HEK293 (cell line): Measurements from ENCODE around the gene LRRC51.

ENCODE experiments used
- IKZF3 ChIP-seq: fragments of 450-650 bp; IDR thresholded peaks from 2 replicates; pipeline ENCODE4 v1.5.0; 2018; ENCODE audit warnings: missing biosample characterization, mild to moderate bottlenecking, missing genetic modification characterization, moderate library complexity
- SP7 ChIP-seq: fragments of 450-650 bp; formaldehyde crosslinking; IDR thresholded peaks from 2 replicates; pipeline ENCODE4 v1.5.1; 2016; ENCODE audit warnings: missing biosample characterization, missing genetic modification characterization
- YY2 ChIP-seq: fragments of 450-650 bp; formaldehyde crosslinking; IDR thresholded peaks from 2 replicates; pipeline ENCODE4 v1.5.1; 2016; ENCODE audit warnings: missing biosample characterization, missing genetic modification characterization
- ZBTB20 ChIP-seq: fragments of 450-650 bp; formaldehyde crosslinking; IDR thresholded peaks from 2 replicates; pipeline ENCODE4 v1.5.1; 2016; ENCODE audit warnings: missing biosample characterization, missing genetic modification characterization
- ZBTB7A ChIP-seq: fragments of 450-650 bp; formaldehyde crosslinking; IDR thresholded peaks from 2 replicates; pipeline ENCODE4 v1.5.1; 2016; ENCODE audit warnings: low read depth, missing biosample characterization, missing genetic modification characterization
- ZFHX2 ChIP-seq: fragments of 450-650 bp; formaldehyde crosslinking; conservative IDR thresholded peaks from 2 replicates; pipeline ENCODE4 v1.5.1; 2016; ENCODE audit warnings: missing biosample characterization, missing genetic modification characterization
- ZFP69B ChIP-seq: fragments of 450-650 bp; formaldehyde crosslinking; IDR thresholded peaks from 2 replicates; pipeline ENCODE4 v1.5.1; 2016; ENCODE audit warnings: missing biosample characterization, missing genetic modification characterization
- ZNF112 ChIP-seq: fragments of 450-650 bp; formaldehyde crosslinking; IDR thresholded peaks from 2 replicates; pipeline ENCODE4 v1.5.0; 2017; ENCODE audit warnings: missing biosample characterization, missing genetic modification characterization
- ZNF132 ChIP-seq: fragments of 450-650 bp; formaldehyde crosslinking; IDR thresholded peaks from 2 replicates; pipeline ENCODE4 v1.5.1; 2017; ENCODE audit warnings: missing biosample characterization, missing genetic modification characterization, borderline replicate concordance
- ZNF174 ChIP-seq: fragments of 450-650 bp; formaldehyde crosslinking; IDR thresholded peaks from 2 replicates; pipeline ENCODE4 v1.5.0; 2017; ENCODE audit warnings: missing biosample characterization, mild to moderate bottlenecking, missing genetic modification characterization
- ZNF214 ChIP-seq: fragments of 450-650 bp; formaldehyde crosslinking; IDR thresholded peaks from 2 replicates; pipeline ENCODE4 v1.5.1; 2017; ENCODE audit warnings: missing biosample characterization, mild to moderate bottlenecking, missing genetic modification characterization, borderline replicate concordance
- ZNF221 ChIP-seq: fragments of 450-650 bp; formaldehyde crosslinking; IDR thresholded peaks from 2 replicates; pipeline ENCODE4 v1.5.1; 2017; ENCODE audit warnings: missing biosample characterization, missing genetic modification characterization, borderline replicate concordance
- ZNF311 ChIP-seq: fragments of 450-650 bp; formaldehyde crosslinking; IDR thresholded peaks from 2 replicates; pipeline ENCODE4 v1.5.1; 2017; ENCODE audit warnings: missing biosample characterization, missing genetic modification characterization, borderline replicate concordance
- ZNF366 ChIP-seq: fragments of 450-650 bp; formaldehyde crosslinking; conservative IDR thresholded peaks from 2 replicates; pipeline ENCODE4 v1.5.1; 2016; ENCODE audit warnings: missing biosample characterization, missing genetic modification characterization
- ZNF510 ChIP-seq: fragments of 450-650 bp; formaldehyde crosslinking; IDR thresholded peaks from 2 replicates; pipeline ENCODE4 v1.5.1; 2018; ENCODE audit warnings: mild to moderate bottlenecking, missing genetic modification characterization, missing biosample characterization; ENCODE audit not compliant: insufficient replicate concordance
- ZNF548 ChIP-seq: fragments of 450-650 bp; formaldehyde crosslinking; IDR thresholded peaks from 2 replicates; pipeline ENCODE4 v1.5.1; 2016; ENCODE audit warnings: missing biosample characterization, missing genetic modification characterization
- ZNF549 ChIP-seq: fragments of 450-650 bp; IDR thresholded peaks from 2 replicates; pipeline ENCODE4 v1.5.1; 2018; ENCODE audit warnings: missing biosample characterization, missing genetic modification characterization, mild to moderate bottlenecking, inconsistent platforms, moderate library complexity
- ZNF571 ChIP-seq: fragments of 450-650 bp; formaldehyde crosslinking; IDR thresholded peaks from 2 replicates; pipeline ENCODE4 v1.5.0; 2017; ENCODE audit warnings: missing biosample characterization, missing genetic modification characterization
- ZNF596 ChIP-seq: fragments of 450-650 bp; IDR thresholded peaks from 2 replicates; pipeline ENCODE4 v1.5.0; 2018; ENCODE audit warnings: missing biosample characterization, mild to moderate bottlenecking, missing genetic modification characterization, moderate library complexity
- ZNF600 ChIP-seq: fragments of 450-650 bp; formaldehyde crosslinking; IDR thresholded peaks from 2 replicates; pipeline ENCODE4 v1.5.1; 2016; ENCODE audit warnings: missing biosample characterization, missing genetic modification characterization
- ZNF621 ChIP-seq: fragments of 450-650 bp; formaldehyde crosslinking; IDR thresholded peaks from 2 replicates; pipeline ENCODE4 v1.5.1; 2017; ENCODE audit warnings: missing biosample characterization, missing genetic modification characterization
- ZNF629 ChIP-seq: fragments of 450-650 bp; formaldehyde crosslinking; IDR thresholded peaks from 2 replicates; pipeline ENCODE4 v1.5.1; 2017; ENCODE audit warnings: missing biosample characterization, missing genetic modification characterization
- ZNF701 ChIP-seq: fragments of 450-650 bp; formaldehyde crosslinking; IDR thresholded peaks from 2 replicates; pipeline ENCODE4 v1.5.1; 2016; ENCODE audit warnings: missing biosample characterization, missing genetic modification characterization
- ZNF785 ChIP-seq: fragments of 450-650 bp; formaldehyde crosslinking; IDR thresholded peaks from 2 replicates; pipeline ENCODE4 v1.5.1; 2016; ENCODE audit warnings: missing biosample characterization, missing genetic modification characterization
- ZNF791 ChIP-seq: fragments of 450-650 bp; formaldehyde crosslinking; IDR thresholded peaks from 2 replicates; pipeline ENCODE4 v1.5.1; 2016; ENCODE audit warnings: missing biosample characterization, missing genetic modification characterization
- ZSCAN5A ChIP-seq: fragments of 450-650 bp; formaldehyde crosslinking; IDR thresholded peaks from 2 replicates; pipeline ENCODE4 v1.5.1; 2016; ENCODE audit warnings: missing biosample characterization, missing genetic modification characterization
- TF ChIP-seq, protein P1 (sequence below): fragments of 450-650 bp; formaldehyde crosslinking; IDR thresholded peaks from 2 replicates; pipeline ENCODE4 v1.5.1; 2016; ENCODE audit warnings: missing biosample characterization, missing genetic modification characterization
- TF ChIP-seq, protein P2 (sequence below): fragments of 450-650 bp; IDR thresholded peaks from 2 replicates; pipeline ENCODE4 v1.5.1; 2018; ENCODE audit warnings: missing biosample characterization, missing genetic modification characterization
- TF ChIP-seq, protein P3 (sequence below): fragments of 450-650 bp; formaldehyde crosslinking; IDR thresholded peaks from 2 replicates; pipeline ENCODE4 v1.5.0; 2017; ENCODE audit warnings: missing biosample characterization, missing genetic modification characterization, borderline replicate concordance
- TF ChIP-seq, protein P4 (sequence below): fragments of 450-650 bp; formaldehyde crosslinking; IDR thresholded peaks from 2 replicates; pipeline ENCODE4 v1.5.1; 2017; ENCODE audit warnings: missing biosample characterization, mild to moderate bottlenecking, missing genetic modification characterization, moderate library complexity

Gene LRRC51

GRCh38 chr11:72080326-72081183, at the start of gene LRRC51, which contains the start of gene NUMA1 (continued):
- TF ChIP-seq, protein P1, sequence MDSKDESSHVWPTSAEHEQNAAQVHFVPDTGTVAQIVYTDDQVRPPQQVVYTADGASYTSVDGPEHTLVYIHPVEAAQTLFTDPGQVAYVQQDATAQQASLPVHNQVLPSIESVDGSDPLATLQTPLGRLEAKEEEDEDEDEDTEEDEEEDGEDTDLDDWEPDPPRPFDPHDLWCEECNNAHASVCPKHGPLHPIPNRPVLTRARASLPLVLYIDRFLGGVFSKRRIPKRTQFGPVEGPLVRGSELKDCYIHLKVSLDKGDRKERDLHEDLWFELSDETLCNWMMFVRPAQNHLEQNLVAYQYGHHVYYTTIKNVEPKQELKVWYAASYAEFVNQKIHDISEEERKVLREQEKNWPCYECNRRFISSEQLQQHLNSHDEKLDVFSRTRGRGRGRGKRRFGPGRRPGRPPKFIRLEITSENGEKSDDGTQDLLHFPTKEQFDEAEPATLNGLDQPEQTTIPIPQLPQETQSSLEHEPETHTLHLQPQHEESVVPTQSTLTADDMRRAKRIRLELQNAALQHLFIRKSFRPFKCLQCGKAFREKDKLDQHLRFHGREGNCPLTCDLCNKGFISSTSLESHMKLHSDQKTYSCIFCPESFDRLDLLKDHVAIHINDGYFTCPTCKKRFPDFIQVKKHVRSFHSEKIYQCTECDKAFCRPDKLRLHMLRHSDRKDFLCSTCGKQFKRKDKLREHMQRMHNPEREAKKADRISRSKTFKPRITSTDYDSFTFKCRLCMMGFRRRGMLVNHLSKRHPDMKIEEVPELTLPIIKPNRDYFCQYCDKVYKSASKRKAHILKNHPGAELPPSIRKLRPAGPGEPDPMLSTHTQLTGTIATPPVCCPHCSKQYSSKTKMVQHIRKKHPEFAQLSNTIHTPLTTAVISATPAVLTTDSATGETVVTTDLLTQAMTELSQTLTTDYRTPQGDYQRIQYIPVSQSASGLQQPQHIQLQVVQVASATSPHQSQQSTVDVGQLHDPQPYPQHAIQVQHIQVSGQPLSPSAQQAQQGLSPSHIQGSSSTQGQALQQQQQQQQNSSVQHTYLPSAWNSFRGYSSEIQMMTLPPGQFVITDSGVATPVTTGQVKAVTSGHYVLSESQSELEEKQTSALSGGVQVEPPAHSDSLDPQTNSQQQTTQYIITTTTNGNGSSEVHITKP (tag by site-specific recombination): peak; percentile 99
- TF ChIP-seq ZNF132 (tag by site-specific recombination): no peak
- no peak for TF ChIP-seq ZNF701
- no peak for TF ChIP-seq ZNF596 (tag by site-specific recombination)
- TF ChIP-seq ZNF548: no peak
- TF ChIP-seq ZSCAN5A (tag by site-specific recombination): no peak
- no peak for TF ChIP-seq ZNF221 (tag by site-specific recombination)
- no peak for TF ChIP-seq ZNF785 (tag by site-specific recombination)
- no peak for TF ChIP-seq ZNF311 (tag by site-specific recombination)
- TF ChIP-seq YY2 (tag by site-specific recombination): 0 out of 2 replicates have a peak, but pooled peaks have one; percentile 18
- TF ChIP-seq ZFP69B: peak; percentile 47; the same call in 1 of the 2 replicates
- TF ChIP-seq ZNF791 (tag by site-specific recombination): no peak
- no peak for TF ChIP-seq ZNF571 (tag by site-specific recombination)
- no peak for TF ChIP-seq ZNF174
- TF ChIP-seq ZNF549 (tag by site-specific recombination): no peak
- TF ChIP-seq ZNF621 (tag by site-specific recombination): no peak
- no peak; the same call in 1 of the 2 replicates for TF ChIP-seq ZBTB7A
- TF ChIP-seq SP7 (tag by site-specific recombination): peak; percentile 23; the same call in 1 of the 2 replicates
- TF ChIP-seq, protein P2, sequence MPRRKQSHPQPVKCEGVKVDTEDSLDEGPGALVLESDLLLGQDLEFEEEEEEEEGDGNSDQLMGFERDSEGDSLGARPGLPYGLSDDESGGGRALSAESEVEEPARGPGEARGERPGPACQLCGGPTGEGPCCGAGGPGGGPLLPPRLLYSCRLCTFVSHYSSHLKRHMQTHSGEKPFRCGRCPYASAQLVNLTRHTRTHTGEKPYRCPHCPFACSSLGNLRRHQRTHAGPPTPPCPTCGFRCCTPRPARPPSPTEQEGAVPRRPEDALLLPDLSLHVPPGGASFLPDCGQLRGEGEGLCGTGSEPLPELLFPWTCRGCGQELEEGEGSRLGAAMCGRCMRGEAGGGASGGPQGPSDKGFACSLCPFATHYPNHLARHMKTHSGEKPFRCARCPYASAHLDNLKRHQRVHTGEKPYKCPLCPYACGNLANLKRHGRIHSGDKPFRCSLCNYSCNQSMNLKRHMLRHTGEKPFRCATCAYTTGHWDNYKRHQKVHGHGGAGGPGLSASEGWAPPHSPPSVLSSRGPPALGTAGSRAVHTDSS: no peak
- TF ChIP-seq ZNF366 (tag by site-specific recombination): peak; percentile 69
- TF ChIP-seq ZFHX2 (tag by site-specific recombination): no peak
- TF ChIP-seq ZNF600 (tag by site-specific recombination): no peak
- no peak for TF ChIP-seq ZNF510
- TF ChIP-seq, protein P3, sequence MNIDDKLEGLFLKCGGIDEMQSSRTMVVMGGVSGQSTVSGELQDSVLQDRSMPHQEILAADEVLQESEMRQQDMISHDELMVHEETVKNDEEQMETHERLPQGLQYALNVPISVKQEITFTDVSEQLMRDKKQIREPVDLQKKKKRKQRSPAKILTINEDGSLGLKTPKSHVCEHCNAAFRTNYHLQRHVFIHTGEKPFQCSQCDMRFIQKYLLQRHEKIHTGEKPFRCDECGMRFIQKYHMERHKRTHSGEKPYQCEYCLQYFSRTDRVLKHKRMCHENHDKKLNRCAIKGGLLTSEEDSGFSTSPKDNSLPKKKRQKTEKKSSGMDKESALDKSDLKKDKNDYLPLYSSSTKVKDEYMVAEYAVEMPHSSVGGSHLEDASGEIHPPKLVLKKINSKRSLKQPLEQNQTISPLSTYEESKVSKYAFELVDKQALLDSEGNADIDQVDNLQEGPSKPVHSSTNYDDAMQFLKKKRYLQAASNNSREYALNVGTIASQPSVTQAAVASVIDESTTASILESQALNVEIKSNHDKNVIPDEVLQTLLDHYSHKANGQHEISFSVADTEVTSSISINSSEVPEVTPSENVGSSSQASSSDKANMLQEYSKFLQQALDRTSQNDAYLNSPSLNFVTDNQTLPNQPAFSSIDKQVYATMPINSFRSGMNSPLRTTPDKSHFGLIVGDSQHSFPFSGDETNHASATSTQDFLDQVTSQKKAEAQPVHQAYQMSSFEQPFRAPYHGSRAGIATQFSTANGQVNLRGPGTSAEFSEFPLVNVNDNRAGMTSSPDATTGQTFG (tag by site-specific recombination): no peak
- TF ChIP-seq, protein P4, sequence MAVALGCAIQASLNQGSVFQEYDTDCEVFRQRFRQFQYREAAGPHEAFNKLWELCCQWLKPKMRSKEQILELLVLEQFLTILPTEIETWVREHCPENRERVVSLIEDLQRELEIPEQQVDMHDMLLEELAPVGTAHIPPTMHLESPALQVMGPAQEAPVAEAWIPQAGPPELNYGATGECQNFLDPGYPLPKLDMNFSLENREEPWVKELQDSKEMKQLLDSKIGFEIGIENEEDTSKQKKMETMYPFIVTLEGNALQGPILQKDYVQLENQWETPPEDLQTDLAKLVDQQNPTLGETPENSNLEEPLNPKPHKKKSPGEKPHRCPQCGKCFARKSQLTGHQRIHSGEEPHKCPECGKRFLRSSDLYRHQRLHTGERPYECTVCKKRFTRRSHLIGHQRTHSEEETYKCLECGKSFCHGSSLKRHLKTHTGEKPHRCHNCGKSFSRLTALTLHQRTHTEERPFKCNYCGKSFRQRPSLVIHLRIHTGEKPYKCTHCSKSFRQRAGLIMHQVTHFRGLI (tag by site-specific recombination): no peak
- peak; percentile 98 for TF ChIP-seq ZNF629 (tag by site-specific recombination)
- TF ChIP-seq ZBTB20 (tag by site-specific recombination): peak; percentile 95
- no peak for TF ChIP-seq ZNF112 (tag by site-specific recombination)
- TF ChIP-seq ZNF214 (tag by site-specific recombination): no peak
- TF ChIP-seq IKZF3 (tag by site-specific recombination): peak; percentile 90
